GM12872 (cell line): Measurements from ENCODE around the gene OR2AP1.

Experiments used
- CTCF ChIP-seq: IDR thresholded peaks from 3 replicates; pipeline ENCODE4 v1.5.1; 2011; ENCODE audit warnings: low read depth, mild to moderate bottlenecking, low read length, moderate library complexity; ENCODE audit not compliant: insufficient read depth

OR2AP1 gene

DNA sequence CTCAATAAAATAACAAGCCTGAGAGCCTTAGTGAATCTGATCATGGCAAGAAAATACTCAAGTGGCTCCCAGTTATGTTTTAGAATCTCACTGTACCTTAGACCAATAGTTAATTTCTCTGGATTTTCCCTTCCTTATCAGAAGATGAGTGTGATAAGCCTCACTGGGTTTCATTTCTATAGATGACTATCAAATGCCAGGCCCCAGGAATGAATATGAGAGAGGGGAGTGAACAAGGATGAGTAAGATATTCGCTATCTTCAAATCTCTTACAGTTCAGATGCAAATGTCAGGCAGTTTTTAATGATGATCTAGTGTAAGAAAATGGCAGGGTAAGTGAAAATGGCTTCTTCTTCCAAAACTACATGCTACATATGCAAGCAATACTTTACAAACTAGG lies 38.3 kb downstream of the OR2AP1 start:
- no peak for TF ChIP-seq CTCF

GRCh38 chr12:55612646-55613045 lies 40.4 kb downstream of the OR2AP1 start:
- TF ChIP-seq CTCF = no peak

GRCh38 chr12:55614764-55615163 lies 42.5 kb downstream of the OR2AP1 start:
- no peak for TF ChIP-seq CTCF

- TF ChIP-seq CTCF = peak; percentile 57
These were observed 47.3 kb downstream of the OR2AP1 start for GRCh38 chr12:55619354-55620138.

- TF ChIP-seq CTCF = no peak
These were observed 51.8 kb downstream of the OR2AP1 start for GRCh38 chr12:55624056-55624455.
